Activated T-helper 1 cell treated with anti-CD3 and anti-CD28 coated beads, Interleukin-2, amount 50 U/mL, for 16 hours (primary cell): ENCODE measurements around the gene PTPRR.

ENCODE experiments used
- DNase-seq, 2 donors: peaks; one replicate each; pipeline ENCODE4 v3.0.0-alpha.2; 2020; ENCODE audit warnings: low read depth in 1 of 2, low spot score in 1 of 2

The PTPRR gene

GRCh38 chr12:70806043-70806442, 114.5 kb downstream of the PTPRR start:
- no peak for DNase-seq

GRCh38 chr12:70798016-70798783, 122.3 kb downstream of the PTPRR start:
- DNase-seq: no peak

DNA sequence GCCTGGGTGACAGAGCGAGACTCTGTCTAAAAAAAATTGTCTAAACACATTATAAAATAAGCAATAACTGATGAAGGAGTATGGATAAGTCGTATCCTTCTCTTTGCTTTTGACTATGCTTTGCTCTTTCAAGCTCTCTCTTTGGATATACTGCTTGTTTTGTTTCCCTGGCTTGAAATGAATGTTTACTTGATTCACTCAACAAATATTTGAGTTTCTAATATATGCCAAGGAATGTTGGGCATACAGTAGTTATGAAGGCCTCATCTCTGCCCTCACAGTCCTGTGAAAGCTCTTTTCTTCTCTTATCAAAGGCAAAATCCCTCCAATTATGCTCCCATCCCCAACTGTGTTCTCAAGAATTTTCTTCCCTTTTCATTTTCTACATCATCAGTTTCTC, 123.5 kb downstream of the PTPRR start:
- DNase-seq: no peak

- no peak for DNase-seq
These were observed 124.9 kb downstream of the PTPRR start for GRCh38 chr12:70795608-70796007.

DNA sequence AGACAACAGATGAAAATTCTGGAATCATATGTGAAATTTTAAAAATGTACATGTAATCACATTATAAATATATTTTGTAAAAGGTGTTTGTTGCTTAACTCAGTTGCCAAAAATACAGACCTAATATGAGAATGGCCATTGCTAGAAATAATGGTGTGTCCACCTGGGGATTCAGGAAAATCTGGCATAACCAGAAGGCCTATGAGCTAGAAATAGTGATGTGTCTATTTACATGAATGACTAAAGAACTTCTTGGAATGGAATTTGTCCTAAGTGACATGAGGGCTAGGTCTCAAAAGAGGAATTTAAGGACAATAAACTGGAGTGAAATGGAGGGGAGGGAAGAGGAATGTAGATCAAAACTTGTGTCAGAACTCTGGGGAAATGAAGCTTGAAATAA, 126.4 kb downstream of the PTPRR start:
- no peak for DNase-seq

- no peak for DNase-seq
These were observed 131.8 kb downstream of the PTPRR start for GRCh38 chr12:70788774-70789173.

- DNase-seq: no peak
These were observed 132.9 kb downstream of the PTPRR start for GRCh38 chr12:70787612-70788011.

DNA sequence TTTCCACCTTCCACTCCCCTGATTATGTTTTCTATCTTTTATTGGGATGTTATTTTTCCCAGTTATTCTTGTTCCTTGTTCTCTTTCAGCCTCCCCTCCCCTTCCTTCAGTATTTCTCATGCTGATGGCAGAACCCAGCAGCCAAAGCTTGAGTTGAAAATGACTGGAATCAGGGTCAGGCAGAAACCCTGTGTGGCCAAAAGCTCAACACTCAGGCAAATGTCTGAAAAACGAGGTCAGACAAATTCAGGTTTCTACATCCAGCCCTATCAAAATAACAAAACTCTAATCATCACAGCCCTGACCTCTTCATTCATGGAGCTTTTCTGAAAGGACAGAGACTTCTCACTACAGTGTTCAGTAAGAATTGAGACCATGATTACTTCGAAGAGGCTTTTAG, 134.6 kb downstream of the PTPRR start:
- no peak for DNase-seq

DNA sequence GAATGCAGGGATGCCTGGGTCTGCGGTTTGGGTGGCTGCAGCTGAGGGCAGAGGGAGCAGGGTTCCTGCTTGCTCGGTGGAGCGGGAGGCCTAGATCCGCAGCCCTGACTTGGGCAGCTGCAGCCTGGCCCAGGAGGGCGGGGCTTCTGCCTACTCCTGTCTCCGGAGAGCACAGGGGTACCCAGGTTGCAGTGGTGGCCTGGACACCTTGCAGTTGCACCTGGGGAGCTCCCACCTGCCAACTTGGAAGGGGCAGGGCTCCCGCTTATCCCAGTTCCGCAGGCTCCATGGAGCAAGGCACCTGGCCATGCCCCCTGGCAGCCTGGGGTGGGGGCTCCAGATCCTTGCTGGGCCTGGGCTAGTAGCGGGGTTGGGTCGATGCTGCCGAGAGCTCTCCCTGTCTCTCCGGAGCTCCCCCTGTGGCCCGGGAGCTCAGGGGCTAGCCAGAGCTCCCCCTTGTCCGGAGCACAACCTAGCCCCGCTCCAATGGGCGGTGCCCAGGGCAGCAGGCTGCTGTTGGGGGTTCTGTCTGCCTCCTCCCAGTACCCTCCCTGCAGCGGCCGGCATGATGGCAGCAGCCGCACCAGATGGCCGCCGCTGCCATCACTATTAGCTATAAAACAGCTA, 136.4 kb downstream of the PTPRR start:
- DNase-seq: no peak

GRCh38 chr12:70783455-70783854, 137.1 kb downstream of the PTPRR start:
- no peak for DNase-seq

DNA sequence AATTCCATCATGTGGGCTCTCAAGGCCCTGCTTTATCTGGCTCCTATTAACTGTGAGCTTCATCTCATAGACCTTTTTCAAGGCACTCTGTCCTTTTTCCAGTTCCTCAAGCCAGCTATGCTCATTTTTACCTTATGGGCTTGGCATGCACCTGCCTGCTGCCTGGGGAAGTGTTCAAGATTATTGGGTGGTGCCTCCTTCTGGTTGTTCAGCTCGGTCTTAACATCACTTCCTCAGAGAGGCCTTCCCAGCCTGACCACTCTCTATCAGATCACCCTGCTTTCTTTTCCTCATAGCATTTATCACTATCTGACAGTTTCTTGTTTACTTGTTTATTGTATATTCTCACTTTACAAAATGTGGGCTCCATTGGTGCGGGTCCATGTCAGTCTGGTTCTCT, 141.3 kb downstream of the PTPRR start:
- DNase-seq: no peak

GRCh38 chr12:70774055-70774454, 146.5 kb downstream of the PTPRR start:
- DNase-seq: no peak

- DNase-seq: no peak
These were observed 147.7 kb downstream of the PTPRR start for GRCh38 chr12:70772836-70773235.

DNA sequence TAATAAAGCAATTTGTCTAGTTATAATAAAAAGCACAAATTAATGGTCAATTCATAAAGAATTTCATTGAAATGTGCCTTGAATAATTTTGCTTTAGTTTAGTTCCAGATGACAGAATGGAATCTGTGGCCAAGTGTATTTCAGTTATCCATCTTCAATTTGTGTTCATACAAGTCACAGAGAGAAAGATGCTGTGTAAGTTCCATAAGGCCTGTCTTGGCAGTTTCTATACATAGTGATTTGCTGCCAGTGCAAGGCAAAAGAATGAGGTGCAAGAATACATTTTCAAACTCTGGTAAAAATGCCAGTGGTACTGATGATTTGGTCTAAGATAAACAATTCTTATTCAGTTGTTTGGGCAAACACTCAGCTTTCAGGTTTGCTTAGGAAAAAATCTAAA, 149.0 kb downstream of the PTPRR start:
- no peak for DNase-seq

DNA sequence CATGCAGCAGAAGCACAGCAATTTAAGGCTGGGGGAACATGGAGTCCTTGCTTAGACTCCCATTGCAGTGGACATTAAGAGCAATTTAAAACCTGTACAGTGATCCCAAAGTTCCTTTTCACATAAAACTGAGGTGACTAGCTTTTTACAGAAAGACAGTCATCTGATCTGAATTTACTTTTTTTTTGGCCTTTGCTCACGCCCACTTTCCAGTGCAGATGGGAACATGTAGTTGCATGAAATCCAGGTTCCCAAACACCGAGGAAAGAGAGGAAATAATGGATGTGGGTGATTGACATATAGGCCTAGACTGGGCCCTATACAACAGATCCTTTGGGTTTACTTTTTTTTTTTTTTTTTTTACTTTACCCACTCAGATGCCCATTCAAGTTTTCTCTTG, 156.9 kb downstream of the PTPRR start:
- no peak for DNase-seq

DNA sequence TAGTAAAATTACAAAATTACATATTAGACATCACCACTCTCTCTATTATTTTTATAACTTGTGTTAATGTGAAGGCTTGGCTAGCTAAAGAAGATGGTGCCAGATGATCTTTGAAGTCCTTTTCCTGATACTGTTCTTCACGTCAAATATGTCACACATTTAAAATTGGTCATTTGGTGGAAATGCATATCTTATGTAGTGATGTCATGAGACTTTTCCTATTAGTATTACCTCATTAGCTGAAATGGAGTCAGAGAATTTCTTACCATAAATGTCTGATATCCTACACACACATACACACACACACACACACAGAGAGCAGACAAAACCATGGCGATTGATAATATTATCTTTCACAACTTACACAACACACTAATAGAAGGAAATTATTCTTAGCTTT, 158.5 kb downstream of the PTPRR start:
- no peak for DNase-seq

DNA sequence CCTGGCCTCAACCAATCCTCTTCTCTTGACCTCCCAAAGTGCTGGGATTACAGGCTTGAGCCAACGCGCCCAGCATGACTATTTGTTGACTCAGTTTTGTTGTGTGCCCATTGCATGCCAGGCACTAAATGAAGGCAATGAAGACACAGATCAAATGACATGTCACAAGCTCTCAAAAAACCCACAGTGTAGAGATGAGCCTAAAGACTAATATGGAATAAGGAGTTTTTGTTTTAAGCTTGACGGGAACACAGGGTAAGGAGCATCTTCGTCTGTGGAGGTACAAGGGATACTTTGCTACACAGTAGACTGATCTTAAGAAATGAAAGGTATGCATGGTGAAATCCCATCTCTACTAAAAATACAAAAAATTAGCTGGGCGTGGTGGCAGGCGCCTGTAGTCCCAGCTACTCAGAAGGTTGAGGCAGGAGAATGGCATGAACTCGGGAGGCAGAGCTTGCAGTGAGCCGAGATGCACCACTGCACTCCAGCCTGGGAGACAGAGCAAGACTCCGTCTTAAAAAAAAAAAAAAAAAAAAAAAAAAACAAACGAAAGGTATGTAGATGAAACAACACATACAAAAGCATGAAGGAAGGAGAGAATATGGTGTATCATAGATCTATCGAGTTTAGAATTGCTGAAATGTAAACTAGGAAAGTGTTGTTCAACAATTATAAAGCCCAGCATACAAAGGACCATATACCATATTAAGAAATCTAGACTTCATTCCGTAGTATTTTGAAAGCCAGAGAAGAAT, 161.2 kb downstream of the PTPRR start:
- no peak for DNase-seq

DNA sequence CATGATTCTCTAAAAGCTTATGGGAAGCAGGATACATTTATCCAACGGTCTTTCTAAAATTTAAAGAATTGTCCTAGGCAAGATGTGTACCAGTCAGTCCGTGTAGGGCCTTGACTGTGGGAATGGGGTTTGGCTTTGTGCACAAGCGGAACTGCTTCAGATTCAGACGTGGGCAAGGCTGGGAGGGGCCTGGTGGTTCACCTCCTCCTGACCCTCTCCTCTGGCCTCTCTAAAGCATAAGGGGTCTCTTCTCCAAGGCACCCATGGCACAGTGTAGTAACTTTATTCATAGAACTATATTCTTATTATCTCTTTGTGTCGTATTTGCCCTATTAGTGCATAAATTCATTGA, 162.1 kb downstream of the PTPRR start:
- no peak for DNase-seq

GRCh38 chr12:70757830-70758493, 162.6 kb downstream of the PTPRR start:
- no peak for DNase-seq

DNA sequence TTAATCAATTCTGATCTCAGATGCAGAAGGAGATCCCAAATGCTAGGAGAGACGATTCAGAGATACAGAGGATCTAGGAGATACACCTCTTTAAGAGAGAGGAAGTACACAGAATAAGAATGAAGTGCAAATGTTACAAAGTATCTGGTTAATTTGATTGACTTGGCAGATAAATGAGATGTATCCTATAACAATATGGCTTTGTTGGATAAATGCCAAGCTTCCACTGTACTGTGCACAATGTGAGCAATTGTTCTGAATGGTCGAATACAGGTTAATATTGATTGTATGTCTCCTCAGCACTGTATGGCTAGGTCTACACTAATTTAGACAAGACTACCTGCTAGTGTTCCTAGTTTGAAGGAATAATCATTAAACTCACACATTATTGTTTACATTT, 163.7 kb downstream of the PTPRR start:
- no peak for DNase-seq

GRCh38 chr12:70756118-70756517, 164.4 kb downstream of the PTPRR start:
- DNase-seq: no peak

DNA sequence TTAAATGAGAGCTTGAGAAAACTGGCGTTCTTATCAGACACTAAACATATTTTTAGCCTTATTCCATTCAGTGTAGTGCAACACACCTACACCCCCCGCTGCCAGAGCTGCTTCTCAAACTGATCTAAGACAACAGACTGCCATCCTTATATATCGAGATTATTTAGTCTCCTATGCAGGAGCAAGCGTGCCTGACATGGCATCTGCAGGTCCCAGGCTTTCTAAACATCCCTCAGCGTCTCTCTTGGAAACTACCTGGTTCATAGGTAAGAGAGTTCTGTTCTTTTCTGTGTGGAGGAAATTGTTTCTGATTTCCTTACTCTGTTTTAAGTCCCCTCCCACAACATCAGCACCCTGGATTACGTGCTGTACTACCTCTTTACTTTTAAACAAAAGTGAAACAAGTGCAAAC, 166.2 kb downstream of the PTPRR start:
- no peak for DNase-seq
